Loucy (cell line): Measurements from ENCODE around the gene RAD51B.

ENCODE experiments used
- H2AFZ ChIP-seq: fragments of 200-600 bp; sonication (generic); 2 replicates; pipeline ENCODE4 v1.6.0; 2016; ENCODE audit warnings: antibody characterized with exemption, mild to moderate bottlenecking, low read length, moderate library complexity
- H3F3A ChIP-seq: fragments of 200-600 bp; 2 replicates; pipeline ENCODE4 v1.6.0; 2016; ENCODE audit warnings: antibody characterized with exemption, low read depth, mild to moderate bottlenecking
- H3K27me3 ChIP-seq: fragments of 200-600 bp; sonication (generic); 2 replicates; pipeline ENCODE4 v1.6.1; 2014; ENCODE audit warnings: low read length, mild to moderate bottlenecking; ENCODE audit not compliant: insufficient read depth, poor library complexity, severe bottlenecking
- H3K36me3 ChIP-seq: fragments of 200-600 bp; sonication (generic); 2 replicates; pipeline ENCODE4 v1.6.1; 2016; ENCODE audit warnings: low read length; ENCODE audit not compliant: insufficient read depth
- H3K4me1 ChIP-seq: fragments of 200-600 bp; sonication (generic); 2 replicates; pipeline ENCODE4 v1.5.1; 2014; ENCODE audit warnings: low read length, mild to moderate bottlenecking; ENCODE audit not compliant: insufficient read depth, poor library complexity, severe bottlenecking
- H3K4me2 ChIP-seq: fragments of 200-600 bp; sonication (generic); 2 replicates; pipeline ENCODE4 v1.6.0; 2014; ENCODE audit warnings: antibody characterized with exemption, low read length, low read depth, mild to moderate bottlenecking; ENCODE audit not compliant: poor library complexity, severe bottlenecking
- H3K4me3 ChIP-seq: fragments of 200-600 bp; sonication (generic); 2 replicates; pipeline ENCODE4 v1.5.1; 2014; ENCODE audit warnings: low read length, mild to moderate bottlenecking, mixed read lengths; ENCODE audit not compliant: poor library complexity, severe bottlenecking
- H3K79me2 ChIP-seq: fragments of 200-600 bp; sonication (generic); 2 replicates; pipeline ENCODE4 v1.6.1; 2014; ENCODE audit warnings: low read length; ENCODE audit not compliant: insufficient read depth
- H3K9ac ChIP-seq: fragments of 200-600 bp; sonication (generic); 2 replicates; pipeline ENCODE4 v1.6.0; 2014; ENCODE audit warnings: mild to moderate bottlenecking, low read depth, low read length, moderate library complexity; ENCODE audit not compliant: poor library complexity, severe bottlenecking
- H3K9me2 ChIP-seq: fragments of 200-600 bp; sonication (generic); replicated peaks from 2 replicates; pipeline ENCODE4 v1.6.1; 2016; ENCODE audit warnings: low read depth, low read length, mixed read lengths
- H3K9me3 ChIP-seq: fragments of 200-600 bp; sonication (generic); 2 replicates; pipeline ENCODE4 v1.6.1; 2014; ENCODE audit warnings: mild to moderate bottlenecking, antibody characterized with exemption, low read length, low read depth; ENCODE audit not compliant: insufficient read depth
- H4K20me1 ChIP-seq: fragments of 200-600 bp; sonication (generic); 2 replicates; pipeline ENCODE4 v1.6.0; 2014; ENCODE audit warnings: antibody characterized with exemption, low read length, mild to moderate bottlenecking; ENCODE audit not compliant: insufficient read depth, poor library complexity, severe bottlenecking
- EZH2phosphoT487 ChIP-seq: fragments of 200-600 bp; IDR thresholded peaks from 2 replicates; pipeline ENCODE4 v1.6.1; 2018; ENCODE audit warnings: antibody characterized with exemption, mild to moderate bottlenecking, moderate library complexity, borderline replicate concordance
- TF ChIP-seq, protein P1 (sequence below): fragments of 200-600 bp; sonication (generic); conservative IDR thresholded peaks from 2 replicates; pipeline ENCODE4 v1.5.1; 2014; ENCODE audit warnings: mild to moderate bottlenecking, antibody characterized with exemption, low read length

RAD51B gene

DNA sequence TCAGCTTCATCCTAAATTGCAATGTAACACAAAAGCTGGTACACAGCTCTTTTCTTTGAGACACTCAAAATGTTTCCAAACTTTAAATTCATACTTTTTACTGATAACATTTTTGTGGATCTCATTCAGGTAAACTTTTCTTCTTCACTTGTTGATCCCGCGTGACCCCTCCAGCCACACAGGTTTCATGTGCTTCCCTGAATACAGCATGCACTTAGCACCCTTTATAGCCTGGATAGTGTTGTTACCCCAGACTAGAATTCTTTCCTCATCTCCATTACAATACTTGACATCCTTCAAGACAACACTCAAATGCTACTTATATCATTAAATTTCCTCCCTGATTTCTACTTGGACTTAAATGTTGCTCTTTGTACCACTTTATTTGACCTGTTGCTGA lies 373.4 kb downstream of the RAD51B start:
- Histone ChIP-seq H3K4me1 (peaks cover 11% of the 10 kb centered on the region), H3K27me3 (no peaks in the 10 kb centered on the region), H3F3A (no peaks in the 10 kb centered on the region), H4K20me1 (no peaks in the 10 kb centered on the region), H3K4me3 (no peak overlapping the region), H3K9me2 (no peaks in the 10 kb centered on the region), H2AFZ (no peak overlapping the region), H3K9ac (no peak overlapping the region), H3K4me2 (no peak overlapping the region), H3K9me3 (no peaks in the 10 kb centered on the region), H3K79me2 (no peaks in the 10 kb centered on the region), H3K36me3 (no peaks in the 10 kb centered on the region)
- TF ChIP-seq, protein P1, sequence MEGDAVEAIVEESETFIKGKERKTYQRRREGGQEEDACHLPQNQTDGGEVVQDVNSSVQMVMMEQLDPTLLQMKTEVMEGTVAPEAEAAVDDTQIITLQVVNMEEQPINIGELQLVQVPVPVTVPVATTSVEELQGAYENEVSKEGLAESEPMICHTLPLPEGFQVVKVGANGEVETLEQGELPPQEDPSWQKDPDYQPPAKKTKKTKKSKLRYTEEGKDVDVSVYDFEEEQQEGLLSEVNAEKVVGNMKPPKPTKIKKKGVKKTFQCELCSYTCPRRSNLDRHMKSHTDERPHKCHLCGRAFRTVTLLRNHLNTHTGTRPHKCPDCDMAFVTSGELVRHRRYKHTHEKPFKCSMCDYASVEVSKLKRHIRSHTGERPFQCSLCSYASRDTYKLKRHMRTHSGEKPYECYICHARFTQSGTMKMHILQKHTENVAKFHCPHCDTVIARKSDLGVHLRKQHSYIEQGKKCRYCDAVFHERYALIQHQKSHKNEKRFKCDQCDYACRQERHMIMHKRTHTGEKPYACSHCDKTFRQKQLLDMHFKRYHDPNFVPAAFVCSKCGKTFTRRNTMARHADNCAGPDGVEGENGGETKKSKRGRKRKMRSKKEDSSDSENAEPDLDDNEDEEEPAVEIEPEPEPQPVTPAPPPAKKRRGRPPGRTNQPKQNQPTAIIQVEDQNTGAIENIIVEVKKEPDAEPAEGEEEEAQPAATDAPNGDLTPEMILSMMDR, result no peak
- no peak for TF ChIP-seq EZH2phosphoT487

DNA sequence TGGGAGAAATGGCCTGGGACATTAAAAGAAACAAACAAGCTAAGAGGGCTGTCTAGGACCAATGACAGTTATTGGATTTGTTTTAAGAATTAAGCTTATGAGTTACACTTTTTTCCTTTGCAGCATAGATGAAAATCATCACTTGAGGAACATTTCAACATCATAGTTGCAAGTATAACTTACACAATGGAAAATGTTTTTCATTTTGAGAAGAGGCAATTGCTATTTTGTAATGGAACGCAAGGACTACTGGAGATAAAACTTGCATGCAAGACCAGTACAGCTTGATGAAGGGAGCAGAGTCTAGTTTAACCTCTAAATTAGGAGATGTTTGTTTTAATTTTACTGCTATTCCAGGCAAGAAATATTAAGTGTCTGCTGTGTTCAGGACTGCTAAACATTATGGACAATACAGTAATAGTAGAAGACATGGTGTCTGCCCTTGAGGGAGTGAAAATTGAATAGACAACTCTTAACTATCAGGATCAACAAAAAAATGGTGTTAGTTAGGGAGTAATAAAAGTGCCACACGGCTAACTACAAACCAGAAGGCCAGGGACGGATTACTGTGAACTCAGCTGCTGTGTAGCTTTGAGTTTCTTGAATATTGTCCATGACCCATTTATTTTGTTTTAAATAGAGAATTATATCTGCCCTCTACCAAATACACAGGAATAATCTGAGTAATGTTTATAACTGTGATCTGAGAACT lies 374.5 kb downstream of the RAD51B start:
- peaks cover 16% of the 10 kb centered on the region for H3K4me1 ChIP-seq
- H2AFZ ChIP-seq, result no peak overlapping the region
- H3F3A ChIP-seq, result no peaks in the 10 kb centered on the region
- no peaks in the 10 kb centered on the region for H4K20me1 ChIP-seq
- no peaks in the 10 kb centered on the region for H3K79me2 ChIP-seq
- no peak overlapping the region for H3K4me3 ChIP-seq
- H3K9me3 ChIP-seq, result no peaks in the 10 kb centered on the region
- no peaks in the 10 kb centered on the region for H3K36me3 ChIP-seq
- H3K9me2 ChIP-seq, result no peaks in the 10 kb centered on the region
- no peaks in the 10 kb centered on the region for H3K27me3 ChIP-seq
- H3K9ac ChIP-seq, result no peak overlapping the region
- H3K4me2 ChIP-seq, result no peak overlapping the region
- TF ChIP-seq EZH2phosphoT487, result no peak
- TF ChIP-seq, protein P1, result no peak

DNA sequence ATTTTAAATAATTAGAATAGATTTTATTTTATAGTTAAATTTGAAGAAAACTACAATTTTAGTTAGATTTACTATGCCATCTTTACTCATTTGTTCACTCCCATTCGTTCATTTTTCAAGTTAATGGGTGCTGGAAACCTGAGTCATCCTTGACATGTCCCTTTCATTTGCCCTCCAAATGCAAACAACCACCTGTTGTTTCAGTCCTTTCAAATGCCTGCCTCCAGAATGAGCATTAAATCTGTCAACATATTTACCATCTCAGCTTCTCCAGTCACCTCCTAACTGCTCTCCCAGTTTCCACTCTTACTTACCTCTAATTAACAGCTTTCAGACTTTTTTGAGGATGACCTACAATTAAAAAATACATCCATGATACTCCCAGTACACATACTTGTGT lies 375.5 kb downstream of the RAD51B start:
- peaks cover 26% of the 10 kb centered on the region for H3K4me1 ChIP-seq
- TF ChIP-seq, protein P1, result no peak
- TF ChIP-seq EZH2phosphoT487, result no peak
- no peak overlapping the region for H2AFZ ChIP-seq
- H3K4me2 ChIP-seq, result no peak overlapping the region
- no peaks in the 10 kb centered on the region for H3F3A ChIP-seq
- no peaks in the 10 kb centered on the region for H3K27me3 ChIP-seq
- no peaks in the 10 kb centered on the region for H3K9me3 ChIP-seq
- no peaks in the 10 kb centered on the region for H3K36me3 ChIP-seq
- no peak overlapping the region for H3K9ac ChIP-seq
- H3K79me2 ChIP-seq, result no peaks in the 10 kb centered on the region
- H3K4me3 ChIP-seq, result no peak overlapping the region
- no peaks in the 10 kb centered on the region for H3K9me2 ChIP-seq
- H4K20me1 ChIP-seq, result no peaks in the 10 kb centered on the region
